Activated T-cell treated with anti-CD3 and anti-CD28 coated beads for 1 hour (primary cell): Measurements from ENCODE around the gene SCYGR4.
"Not testable (repeated sequence)": the region's sequence is repeated elsewhere in the genome, so short reads cannot be mapped to it uniquely, and the experiment has no call there.

Experiments
- DNase-seq: peaks from one replicate; pipeline ENCODE4 v3.0.0-alpha.2; 2020; ENCODE audit warnings: low read depth

SCYGR4 gene, protein sequence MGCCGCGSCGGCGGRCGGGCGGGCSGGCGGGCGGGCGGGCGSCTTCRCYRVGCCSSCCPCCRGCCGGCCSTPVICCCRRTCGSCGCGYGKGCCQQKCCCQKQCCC

DNA sequence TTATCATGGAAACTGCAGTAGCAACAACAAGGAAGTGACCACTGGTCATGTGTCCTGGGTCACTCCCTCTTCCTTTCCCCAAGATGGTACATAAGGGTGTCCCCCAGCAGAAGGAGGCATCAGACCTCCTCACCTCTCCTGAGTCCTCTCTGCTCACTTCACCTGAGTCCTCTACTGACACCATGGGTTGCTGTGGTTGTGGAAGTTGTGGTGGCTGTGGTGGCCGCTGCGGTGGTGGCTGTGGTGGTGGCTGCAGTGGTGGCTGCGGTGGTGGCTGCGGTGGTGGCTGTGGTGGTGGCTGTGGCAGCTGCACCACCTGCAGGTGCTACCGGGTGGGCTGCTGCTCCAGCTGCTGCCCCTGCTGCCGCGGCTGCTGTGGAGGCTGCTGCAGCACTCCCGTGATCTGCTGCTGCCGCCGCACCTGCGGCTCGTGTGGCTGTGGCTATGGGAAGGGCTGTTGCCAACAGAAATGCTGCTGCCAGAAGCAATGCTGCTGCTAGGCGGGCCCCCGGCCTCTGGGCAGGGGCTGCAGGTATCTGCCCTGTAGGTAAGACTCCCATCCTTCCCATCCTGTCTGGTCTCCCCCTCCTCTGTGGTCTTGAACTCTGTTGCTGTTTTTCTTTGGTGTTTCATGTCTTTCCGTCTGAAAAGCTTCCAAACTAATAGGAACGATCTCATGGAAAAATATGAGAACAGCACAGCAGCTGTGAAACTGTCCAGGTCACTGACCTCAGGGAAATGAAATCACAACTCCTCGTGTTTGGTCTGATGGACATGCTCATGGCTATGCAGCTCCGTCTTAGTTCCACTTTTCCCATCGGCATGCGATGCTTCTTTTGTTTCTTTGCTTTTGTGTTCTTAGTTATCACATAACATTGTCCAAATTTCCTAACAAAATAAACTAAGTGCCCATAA, at the start of gene SCYGR4:
SCYGR4 (plus strand) TSS at position 183 of the 915 bp plus-strand sequence; CDS start at position 183, 0 bp downstream.
- no peak for DNase-seq

- no peak for DNase-seq
Measured at GRCh38 chr2:227568852-227569169, 48.5 kb upstream of the SCYGR4 start.

GRCh38 chr2:227570615-227571014, 46.7 kb upstream of the SCYGR4 start:
- DNase-seq, result no peak

GRCh38 chr2:227576110-227576509, 41.2 kb upstream of the SCYGR4 start:
- no peak for DNase-seq

DNA sequence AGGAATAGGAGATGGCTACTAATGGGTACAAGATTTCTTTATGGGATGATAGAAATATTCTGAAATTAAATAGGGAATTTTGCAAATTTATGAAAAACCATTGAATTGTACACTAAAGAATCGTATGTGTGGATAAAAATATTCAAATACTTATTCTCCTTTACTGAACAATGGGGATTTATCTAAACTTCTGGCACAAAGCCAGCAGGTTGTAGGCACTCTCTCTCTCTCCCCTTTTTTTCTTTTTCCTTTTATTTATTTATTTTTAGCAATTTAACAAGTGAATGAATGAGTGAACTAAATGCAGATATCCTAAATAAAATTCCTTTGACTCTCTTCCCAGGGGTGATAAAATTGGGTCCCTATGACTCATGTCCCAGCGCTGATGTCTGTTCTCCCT, 40.5 kb upstream of the SCYGR4 start:
- no peak for DNase-seq

- DNase-seq, result no peak
Measured at GRCh38 chr2:227577555-227577954, 39.7 kb upstream of the SCYGR4 start.

- no peak for DNase-seq
Measured at GRCh38 chr2:227578642-227579041, 38.7 kb upstream of the SCYGR4 start.

- no peak for DNase-seq
Measured at GRCh38 chr2:227579791-227580190, 37.5 kb upstream of the SCYGR4 start.

DNA sequence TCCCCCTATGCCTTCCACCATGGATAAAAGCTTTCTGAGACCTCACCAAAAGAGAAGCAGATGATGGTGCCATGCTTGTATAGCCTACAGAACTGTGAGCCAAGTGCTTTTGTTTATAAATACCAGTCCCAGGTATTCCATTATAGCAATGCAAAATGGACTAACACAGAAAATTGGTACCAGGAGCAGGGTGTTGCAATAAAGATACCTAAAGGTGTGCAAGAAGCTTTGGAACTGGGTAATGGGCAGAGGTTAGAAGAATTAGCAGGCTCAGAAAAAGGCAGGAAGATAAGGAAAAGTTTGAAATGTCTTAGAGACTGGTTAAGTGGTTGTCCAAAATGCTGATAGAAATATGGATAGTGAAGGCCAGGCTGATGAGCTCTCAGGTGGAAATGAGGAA, 34.9 kb upstream of the SCYGR4 start:
- DNase-seq, result no peak

- DNase-seq, result no peak
Measured at GRCh38 chr2:227592694-227593387, 24.5 kb upstream of the SCYGR4 start.

- DNase-seq, result no peak
Measured at GRCh38 chr2:227595797-227596196, 21.5 kb upstream of the SCYGR4 start.

GRCh38 chr2:227597036-227597435, 20.3 kb upstream of the SCYGR4 start:
- no peak for DNase-seq

- DNase-seq, result no peak
Measured at GRCh38 chr2:227597998-227598397, 19.3 kb upstream of the SCYGR4 start.

GRCh38 chr2:227598835-227599503, 18.3 kb upstream of the SCYGR4 start, which contains the start of gene SCYGR2:
Gene SCYGR2, plus strand, starts transcription at chr2:227598893. Its CDS starts 0 bp downstream, at chr2:227598893.
- DNase-seq, result not testable (repeated sequence)

DNA sequence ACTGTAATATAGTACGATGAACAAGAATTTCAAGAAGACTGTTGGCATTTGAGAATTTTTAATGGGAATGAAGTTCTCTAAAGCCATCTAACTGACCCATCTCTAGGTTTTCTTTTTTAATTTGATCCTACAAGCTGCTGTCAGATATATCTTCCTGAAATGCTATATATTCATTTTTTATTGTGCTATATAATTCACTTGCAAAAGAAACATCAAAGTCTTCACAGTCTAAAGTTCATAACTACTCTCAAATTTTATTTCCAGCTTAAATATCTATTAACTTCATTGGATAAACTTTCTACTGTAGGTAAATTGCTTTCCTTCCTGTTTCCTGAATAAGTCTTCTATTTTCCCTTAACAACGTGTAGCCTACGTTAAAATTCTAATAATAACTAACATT, 14.9 kb upstream of the SCYGR4 start:
- DNase-seq, result no peak

GRCh38 chr2:227606476-227606875, 10.8 kb upstream of the SCYGR4 start:
- no peak for DNase-seq

- no peak for DNase-seq
Measured at GRCh38 chr2:227607941-227608340, 9.4 kb upstream of the SCYGR4 start.

GRCh38 chr2:227608561-227609338, 8.5 kb upstream of the SCYGR4 start:
- no peak for DNase-seq

DNA sequence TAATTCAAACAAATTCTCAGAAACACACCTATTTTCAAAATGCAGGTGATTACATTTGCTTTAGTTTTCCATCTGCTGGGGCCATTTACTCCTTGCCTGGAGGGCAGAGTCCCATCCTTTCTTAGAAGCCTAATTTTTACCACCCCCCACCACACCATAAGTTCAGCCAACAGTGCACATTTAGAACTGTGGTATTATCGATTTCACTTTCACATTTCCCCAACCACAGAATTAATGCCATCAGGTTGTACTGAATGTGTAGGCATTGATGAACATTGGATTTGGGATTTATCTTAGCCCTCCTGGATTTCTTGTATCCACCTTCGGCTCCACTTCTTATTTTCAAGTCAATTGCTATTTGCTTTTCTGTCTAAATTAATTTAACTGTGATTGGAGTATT, 7.2 kb upstream of the SCYGR4 start:
- no peak for DNase-seq

DNA sequence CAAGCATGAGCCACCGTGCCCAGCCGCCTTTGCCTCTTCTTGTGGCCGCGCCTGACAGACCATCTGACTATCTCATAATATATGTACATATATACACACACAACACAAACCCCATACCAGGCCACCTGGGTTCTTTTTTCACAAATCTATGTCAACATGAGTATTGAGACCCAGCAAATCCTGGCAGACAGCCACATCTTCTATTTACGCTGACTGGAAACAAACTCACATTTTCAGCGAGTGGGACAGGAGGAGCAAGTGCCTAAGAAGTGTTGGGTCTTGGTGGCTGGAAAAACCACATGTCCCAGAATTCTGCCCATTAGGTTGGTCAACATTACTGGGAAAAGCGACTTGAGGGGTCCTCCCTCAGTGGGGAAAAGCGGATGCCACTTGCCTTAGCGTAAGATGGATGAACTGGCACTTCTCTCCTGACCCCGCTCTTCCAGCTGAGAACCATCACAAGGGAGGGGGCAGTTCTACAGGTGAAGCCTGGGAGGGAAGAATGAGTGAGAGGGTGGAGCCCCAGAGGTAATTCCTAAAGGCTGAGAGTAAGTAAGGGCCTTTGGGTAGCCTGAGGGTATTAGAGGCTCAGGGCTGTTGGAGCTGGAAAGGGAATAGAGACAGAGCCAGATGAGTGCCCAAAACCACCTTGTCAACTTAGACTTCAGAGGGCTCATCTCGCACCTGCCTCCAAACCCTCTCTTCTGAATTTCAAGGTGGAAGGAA, 4.6 kb upstream of the SCYGR4 start:
- no peak for DNase-seq

DNA sequence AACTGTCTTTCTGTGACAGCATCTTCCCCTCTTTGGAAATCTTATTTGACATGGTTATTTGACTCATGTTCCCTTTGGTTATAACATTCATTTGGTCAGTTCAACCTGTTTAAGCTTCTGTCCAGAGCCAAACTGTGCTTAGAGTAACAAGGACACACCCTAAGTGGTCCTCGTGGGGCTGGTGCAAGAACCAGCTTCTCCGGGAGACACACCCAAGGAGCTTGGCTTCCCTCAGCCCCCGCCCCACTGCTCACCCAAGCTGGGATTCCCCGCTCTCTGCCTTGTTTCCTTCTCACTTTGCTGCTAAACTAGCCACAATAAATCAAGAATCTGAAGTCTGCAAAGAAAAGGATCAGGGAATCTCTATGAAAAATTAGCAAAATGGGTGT, 4.0 kb upstream of the SCYGR4 start:
- DNase-seq, result no peak
